Left colon (tissue), 2 donors: Measurements from ENCODE around the gene IRX6. TPM values are rescaled to one million over a fixed set of nuclear protein-coding genes. Genes with fewer than 3 reads are reported as not detected.

ENCODE experiments used
- ATAC-seq: fragments of 200-7000 bp; cut with Tn5 transposase; one replicate; pipeline ENCODE4 v1.9.1; 2020; ENCODE audit warnings: mild to moderate bottlenecking, moderate library complexity
- DNase-seq, 2 donors: peaks; one replicate each; pipeline ENCODE4 v3.0.0-alpha.2; 2020
- intact Hi-C, 2 donors: fragments of 100-400 bp; cut with DNase I in 1 of 2; cut with micrococcal nuclease in 1 of 2; formaldehyde crosslinking; loops; one replicate each; pipeline versions ENCODE4 v1.11.2 to v1.14.0; 2022; cut with DNase I, micrococcal nuclease
- total RNA-seq, 2 donors: library from RNA; stranded (reverse); fragmentation: NEBNext Ultra II Directional; extraction: Animal tissue kit (Norgen Biotek cat#: 25700); gene quantifications; one replicate each; pipeline ENCODE4 v1.2.1, GENCODE V29; 2021
- donor health status: DM: no; HTN: no; CAD: no.
- donor health status: DM: yes; HTN: yes; CAD: no.

Gene IRX6
- total RNA-seq, 2 donors from 2014 or later: 0.09 to 0.17 TPM

- ATAC-seq (no peak), DNase-seq (no peak)
- intact Hi-C loops: no loop called here
Measured at GRCh38 chr16:55302635-55303034, 21.4 kb upstream of the IRX6 start.

- intact Hi-C loops: no loop called here
- ATAC-seq: no peak
- DNase-seq: no peak
Measured at GRCh38 chr16:55308973-55309372, 15.0 kb upstream of the IRX6 start.

DNA sequence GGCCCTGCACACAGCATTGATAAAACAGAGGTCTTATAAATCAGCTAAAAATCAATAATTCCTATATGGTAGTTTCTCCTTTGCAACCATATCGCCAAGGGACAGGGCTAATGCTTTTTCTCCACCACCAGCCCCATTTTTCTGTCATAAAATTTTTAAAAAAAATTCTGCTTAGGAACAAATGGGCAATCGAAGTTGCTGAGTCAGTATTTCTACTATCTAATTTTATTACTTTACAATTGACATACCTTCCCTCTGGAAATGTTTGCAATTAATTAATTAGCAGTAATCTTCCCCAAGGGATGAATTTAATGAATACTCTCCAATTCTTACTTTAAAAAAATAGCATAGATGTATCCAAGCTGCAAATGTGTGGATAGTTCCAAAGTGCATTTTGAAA lies 1.7 kb upstream of the IRX6 start:
- intact Hi-C loops: no loop called here
- ATAC-seq (no peak), DNase-seq (no peak)

DNA sequence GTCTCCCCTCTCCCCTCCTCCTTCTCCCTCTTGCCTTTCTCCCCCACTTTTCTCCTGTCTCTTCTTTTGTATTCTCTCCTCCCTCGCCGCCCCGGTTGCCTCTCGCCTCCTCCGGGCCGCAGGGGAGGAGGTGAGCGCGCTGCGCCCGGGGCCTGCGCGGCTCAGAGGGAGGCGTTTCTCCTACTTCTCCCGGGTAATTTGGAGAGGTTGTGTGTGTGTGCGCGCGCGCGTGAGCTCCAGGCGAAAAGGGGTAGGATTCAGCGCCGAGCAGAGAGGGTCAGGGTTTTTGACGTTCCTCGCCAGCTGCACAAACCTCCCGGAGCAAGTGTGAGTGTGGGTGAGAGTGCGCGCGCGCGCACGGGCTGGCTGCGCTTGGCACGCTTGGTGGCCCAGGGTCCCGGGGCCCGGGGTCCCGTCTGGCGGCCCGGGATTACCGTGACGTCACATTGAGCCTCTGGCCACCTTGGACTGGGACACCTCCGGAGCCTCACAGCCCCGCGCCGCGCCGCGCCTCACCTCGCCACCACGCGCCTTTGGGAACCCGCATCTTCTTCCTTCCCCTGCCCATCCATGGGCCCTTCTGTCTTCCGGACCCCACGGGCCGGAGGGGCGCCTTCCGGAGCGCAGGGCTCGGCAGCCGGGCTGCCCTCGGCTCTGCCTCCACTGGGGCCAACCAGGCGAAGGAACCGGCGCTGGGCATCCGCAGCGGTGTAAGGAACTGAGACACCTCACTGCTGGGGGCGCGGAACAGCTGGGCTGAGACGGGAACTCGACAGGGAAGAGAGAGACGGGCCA lies 479 bp downstream of the IRX6 start:
- intact Hi-C loops: no loop called here
- ATAC-seq (no peak), DNase-seq (no peak)

DNA sequence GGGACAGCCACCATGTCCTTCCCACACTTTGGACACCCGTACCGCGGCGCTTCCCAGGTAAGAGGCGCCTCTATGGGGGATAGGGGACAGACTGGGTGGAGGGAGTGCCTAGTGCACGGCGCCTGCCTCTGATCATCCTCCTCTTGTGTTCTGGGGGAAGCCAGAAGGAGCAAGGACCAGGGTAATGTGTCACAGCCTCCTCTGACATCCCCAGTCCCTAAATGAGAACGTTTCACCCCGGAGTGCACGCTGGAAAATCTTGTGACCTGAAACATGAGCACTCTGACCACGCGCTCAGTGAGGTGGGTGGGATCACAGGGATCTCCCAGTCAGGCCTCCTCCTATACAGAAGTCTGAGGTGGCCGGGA lies 1.1 kb downstream of the IRX6 start:
- intact Hi-C loops: no loop called here
- no peak for DNase-seq
- ATAC-seq: no peak

GRCh38 chr16:55325458-55326109 lies 1.6 kb downstream of the IRX6 start:
- intact Hi-C loops: no loop called here
- ATAC-seq: no peak
- no peak for DNase-seq

- intact Hi-C loops: no loop called here
- DNase-seq (no peak), ATAC-seq (no peak)
Measured at GRCh38 chr16:55326261-55327092, 2.5 kb downstream of the IRX6 start.

- intact Hi-C loops: no loop called here
- ATAC-seq (no peak), DNase-seq (no peak)
Measured at GRCh38 chr16:55328611-55329569, 4.9 kb downstream of the IRX6 start.

GRCh38 chr16:55329791-55330428 lies 5.9 kb downstream of the IRX6 start:
- ATAC-seq (no peak), DNase-seq (no peak)
- intact Hi-C loops: no loop called here

- ATAC-seq (no peak), DNase-seq (no peak)
- intact Hi-C loops: no loop called here
Measured at GRCh38 chr16:55330781-55331647, 7.0 kb downstream of the IRX6 start.

GRCh38 chr16:55331648-55332185 lies 7.7 kb downstream of the IRX6 start:
- DNase-seq (no peak), ATAC-seq (no peak)
- intact Hi-C loops: no loop called here

DNA sequence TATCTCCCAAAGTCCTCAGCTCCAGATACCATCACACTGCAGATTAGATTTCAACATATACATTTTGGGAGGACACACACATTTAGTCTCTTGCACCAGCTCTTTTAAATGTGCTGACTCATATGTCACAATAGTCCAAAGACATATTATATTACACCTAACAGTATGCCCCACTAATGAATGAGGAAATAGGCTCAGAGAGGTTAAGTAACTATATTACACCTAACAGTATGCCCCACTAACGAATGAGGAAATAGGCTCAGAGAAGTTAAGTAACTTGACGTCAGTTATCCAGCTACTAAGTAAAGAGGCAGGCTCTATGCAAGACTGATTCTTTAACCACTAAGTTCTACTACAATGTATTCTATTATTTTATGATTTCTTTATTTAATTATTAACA lies 9.7 kb downstream of the IRX6 start:
- DNase-seq (no peak), ATAC-seq (no peak)
- intact Hi-C loops: no loop called here

DNA sequence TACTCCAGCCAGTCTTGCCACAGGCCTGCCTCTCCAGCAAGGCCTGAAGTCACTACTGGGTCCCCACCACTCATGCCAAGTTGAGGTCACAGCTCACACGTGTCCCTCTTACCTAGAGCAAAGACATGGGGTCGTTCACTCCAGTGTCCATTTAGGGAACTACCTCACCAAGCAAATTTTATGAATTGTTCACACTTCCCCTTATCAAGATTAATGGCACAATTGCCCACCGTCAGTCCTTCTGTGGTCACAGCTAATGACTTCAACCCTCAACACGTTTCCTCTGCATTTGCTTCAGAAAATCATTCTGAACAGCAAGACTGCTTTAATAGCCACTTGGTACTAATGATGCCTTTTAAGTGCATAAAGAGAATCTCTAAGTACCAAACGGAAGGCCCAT lies 14.6 kb downstream of the IRX6 start:
- intact Hi-C loops: no loop called here
- DNase-seq (no peak), ATAC-seq (no peak)

DNA sequence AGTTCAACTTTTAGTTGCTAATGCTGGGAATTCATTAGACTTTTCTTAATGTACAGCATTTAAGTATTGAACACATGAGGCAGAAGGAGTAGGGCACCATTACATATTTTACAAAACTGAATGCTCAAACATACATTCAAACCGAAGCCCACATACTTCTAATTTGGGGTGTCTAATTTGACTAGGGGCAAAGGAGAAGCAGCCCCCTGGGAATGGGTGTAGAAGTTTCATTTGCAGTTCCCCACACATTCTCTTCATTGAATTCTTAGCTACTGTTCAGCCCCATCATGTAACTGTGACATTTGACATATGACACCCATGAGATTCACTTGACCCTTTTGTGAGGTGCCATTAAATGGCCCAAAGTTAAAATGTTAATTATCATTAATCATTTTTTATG lies 16.4 kb downstream of the IRX6 start:
- no peak for DNase-seq
- ATAC-seq: no peak
- intact Hi-C loops: no loop called here

- ATAC-seq (no peak), DNase-seq (no peak)
- intact Hi-C loops: no loop called here
Measured at GRCh38 chr16:55341681-55342080, 17.7 kb downstream of the IRX6 start.

- DNase-seq (no peak), ATAC-seq (no peak)
- intact Hi-C loops: no loop called here
Measured at GRCh38 chr16:55346475-55346874, 22.5 kb downstream of the IRX6 start.

DNA sequence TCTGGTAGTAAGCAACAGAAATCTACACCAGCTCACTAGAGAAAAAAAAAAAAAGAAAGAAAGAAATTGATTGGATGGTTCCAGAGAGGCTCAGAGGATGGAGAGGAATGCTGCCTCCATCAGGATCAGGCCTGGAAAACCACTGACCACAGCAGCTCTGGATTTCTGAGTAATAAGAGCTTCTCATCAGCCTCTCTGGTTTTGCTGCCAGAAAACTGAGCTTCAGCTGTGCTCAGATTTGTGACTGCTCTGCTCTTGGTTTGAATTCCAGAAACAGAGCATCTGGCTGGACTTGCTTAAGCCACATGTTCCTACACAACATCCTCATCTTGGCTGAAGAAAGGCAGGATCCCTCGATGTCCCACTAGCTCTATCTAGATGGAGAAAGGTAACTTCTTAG lies 25.9 kb downstream of the IRX6 start:
- ATAC-seq: no peak
- no peak for DNase-seq
- intact Hi-C loops: no loop called here
